Inferior parietal cortex (tissue), 1 donor: ENCODE results near the gene DCP2.

ENCODE experiments used
- DNase-seq: peaks from one replicate; pipeline ENCODE4 v3.0.0-alpha.2; 2016; ENCODE audit errors: extremely low spot score

The DCP2 gene

DNA sequence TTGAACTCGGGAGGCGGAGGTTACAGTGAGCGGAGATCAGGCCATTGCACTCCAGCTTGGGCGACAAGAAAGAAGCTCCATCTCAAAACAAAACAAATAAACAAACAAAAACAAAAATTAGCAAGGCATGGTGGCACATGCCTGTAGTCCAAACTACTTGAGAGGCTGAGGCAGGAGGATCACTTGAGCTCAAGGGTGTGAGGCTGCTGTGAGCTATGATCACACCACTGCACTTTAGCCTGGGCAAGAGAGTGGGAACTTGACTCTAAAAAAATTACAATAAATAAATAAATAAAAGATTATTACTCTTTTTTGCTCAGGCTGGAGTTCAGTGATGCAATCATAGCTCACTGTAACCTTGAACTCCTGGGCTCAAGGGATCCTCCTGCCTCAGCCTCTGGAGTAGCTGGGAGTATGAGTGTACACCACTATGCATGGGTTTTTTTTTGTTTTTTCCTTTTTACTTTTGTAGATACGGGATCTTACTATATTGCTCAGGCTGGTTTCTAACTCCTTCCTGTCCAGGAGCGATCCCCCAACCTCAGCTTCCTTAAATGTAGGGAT is 9.0 kb upstream of the DCP2 start:
- no peak for DNase-seq

- no peak for DNase-seq
Measured at GRCh38 chr5:112968411-112969106, 8.0 kb upstream of the DCP2 start.

GRCh38 chr5:112971276-112971675 is 5.3 kb upstream of the DCP2 start:
- no peak for DNase-seq

DNA sequence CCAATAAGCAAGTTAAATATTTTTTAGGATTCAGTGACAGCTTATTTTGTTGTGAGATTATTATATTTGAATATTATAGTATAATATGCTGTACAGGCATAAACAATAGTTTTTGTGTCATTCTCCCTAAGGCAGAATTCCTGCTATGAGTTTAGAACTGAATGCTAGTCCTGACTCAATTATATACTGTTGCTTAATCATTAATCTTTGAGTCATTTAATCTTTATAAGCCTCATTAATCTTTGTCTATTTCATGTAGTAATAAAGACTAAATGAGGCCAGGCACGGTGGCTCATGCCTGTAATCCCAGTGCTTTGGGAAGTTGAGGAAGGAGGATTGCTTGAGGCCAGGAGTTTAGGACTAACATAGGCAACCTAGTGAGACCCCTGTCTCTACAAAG is 3.6 kb upstream of the DCP2 start:
- no peak for DNase-seq

GRCh38 chr5:112973904-112974303 is 2.7 kb upstream of the DCP2 start:
- no peak for DNase-seq

DNA sequence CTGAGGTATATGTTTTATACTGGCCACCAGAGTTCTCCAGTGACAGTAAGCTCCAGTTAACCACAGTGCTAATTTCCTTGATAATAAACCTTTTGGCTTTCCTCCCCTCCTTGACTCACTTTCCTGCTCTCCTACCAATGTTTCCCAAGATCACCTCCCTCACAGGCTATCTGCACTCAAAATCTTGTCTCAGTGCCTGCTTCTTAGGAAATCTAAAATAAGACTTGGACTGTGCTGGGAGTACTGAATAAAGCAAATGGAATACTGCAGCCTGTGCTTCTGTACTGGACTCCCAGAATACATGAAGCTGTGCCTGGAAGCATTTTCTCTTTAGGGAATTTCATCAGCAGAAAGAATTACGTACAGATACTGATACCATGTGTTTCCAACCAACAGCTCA is 1.7 kb upstream of the DCP2 start:
- DNase-seq, result no peak

DNA sequence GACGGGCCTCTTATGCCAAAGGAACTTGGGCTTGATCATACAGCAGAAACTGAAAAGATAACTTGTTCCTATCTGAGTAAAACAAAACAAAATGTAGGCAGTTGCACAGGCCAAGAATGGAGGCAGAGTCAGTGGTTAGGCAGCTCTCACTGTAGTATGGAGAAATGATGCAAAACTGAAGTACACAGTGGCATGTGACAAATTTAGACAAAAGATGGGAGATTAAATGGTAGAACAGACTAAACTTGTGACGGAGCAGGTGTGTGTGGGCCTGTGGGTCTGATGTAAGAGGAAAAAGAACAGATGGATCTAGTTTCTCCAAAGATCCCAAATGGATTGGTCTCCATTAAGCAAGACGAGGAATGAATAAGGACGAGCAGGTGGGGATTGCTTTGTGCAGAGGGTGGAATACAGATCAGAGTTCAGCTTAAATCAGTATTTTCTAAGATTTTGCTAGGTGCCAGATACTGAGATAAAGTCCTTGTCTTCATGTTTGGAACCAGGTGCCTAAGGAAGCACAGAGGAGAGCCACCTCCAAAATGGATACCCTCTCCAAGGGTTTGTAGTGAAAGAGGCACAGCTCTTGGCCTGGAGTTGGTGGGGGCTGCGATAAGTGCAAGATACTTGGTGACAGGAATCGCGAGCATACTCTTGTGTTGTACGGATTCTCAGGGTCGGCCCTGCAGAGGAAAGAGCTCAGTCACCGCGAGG is 722 bp upstream of the DCP2 start:
- no peak for DNase-seq

DNA sequence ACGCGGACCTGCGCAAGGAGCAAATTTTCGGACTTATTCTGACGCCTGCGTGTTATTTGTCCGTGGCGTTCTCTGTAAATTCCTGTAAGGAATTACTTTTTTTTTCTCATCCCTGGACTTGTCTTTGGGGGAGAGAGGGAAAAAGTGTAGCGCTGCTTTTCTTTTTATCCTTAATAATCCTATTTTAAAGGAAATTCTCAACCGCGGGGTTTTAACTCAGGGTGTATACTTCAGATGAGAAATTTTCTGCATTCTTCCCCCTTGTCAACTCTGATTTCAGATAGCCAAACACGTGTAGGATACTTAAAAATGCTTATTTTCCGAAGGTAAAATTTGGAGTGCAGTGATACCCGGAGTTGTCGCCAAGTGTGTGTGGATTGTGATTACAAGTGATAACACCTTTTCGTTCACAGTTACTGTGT is 853 bp downstream of the DCP2 start:
- DNase-seq, result peak; percentile 22

DNA sequence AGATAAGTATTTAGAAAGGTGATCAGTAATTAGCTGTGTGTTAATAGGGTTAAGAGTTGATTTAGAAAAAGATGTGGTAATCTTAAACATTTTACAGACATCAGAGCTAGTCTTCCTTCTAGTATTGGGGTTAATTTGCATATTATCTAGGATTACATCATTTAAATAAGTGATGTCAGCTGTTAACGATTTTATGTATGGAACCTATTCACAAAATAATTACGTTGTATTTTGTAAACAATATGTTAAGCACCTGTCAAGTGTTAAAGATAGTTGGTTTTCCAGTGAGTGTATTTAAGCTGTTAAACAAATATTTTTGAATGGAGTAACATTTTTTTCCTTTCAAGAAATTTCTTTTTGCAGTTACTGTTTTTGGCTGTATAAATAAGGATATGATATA is 2.2 kb downstream of the DCP2 start:
- no peak for DNase-seq

- DNase-seq, result no peak
Measured at GRCh38 chr5:112979723-112980122, 3.1 kb downstream of the DCP2 start.

- DNase-seq, result no peak
Measured at GRCh38 chr5:112983363-112983762, 6.8 kb downstream of the DCP2 start.

GRCh38 chr5:112986224-112986623 is 9.6 kb downstream of the DCP2 start:
- DNase-seq, result no peak

GRCh38 chr5:112995764-112996618 is 19.4 kb downstream of the DCP2 start:
- DNase-seq, result peak; percentile 94

DNA sequence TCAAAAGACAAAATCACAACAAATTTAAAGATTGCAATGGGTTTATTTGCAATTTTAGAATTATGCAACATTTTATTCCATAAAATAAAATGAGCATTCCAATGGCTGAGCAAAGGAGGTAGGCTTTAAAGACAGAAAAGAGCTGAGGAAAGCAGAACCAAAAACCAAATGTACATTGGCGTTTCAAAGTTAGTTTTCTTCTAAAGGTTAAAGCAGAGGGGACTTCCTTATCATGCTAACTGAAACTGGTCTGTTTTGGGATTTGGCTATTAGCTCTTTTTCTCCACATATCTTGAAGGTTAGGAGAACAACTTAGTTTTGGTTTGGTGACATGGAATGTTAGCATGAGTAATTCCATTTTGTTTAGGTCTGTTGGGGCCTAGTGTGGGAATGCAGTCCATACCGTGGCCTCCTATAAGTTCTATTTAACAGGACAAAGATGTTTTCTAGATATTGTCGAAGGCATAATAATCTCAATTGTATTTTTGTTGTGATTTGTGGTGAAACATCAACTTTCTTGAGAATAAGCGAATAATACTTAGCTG is 20.3 kb downstream of the DCP2 start:
- DNase-seq, result no peak

DNA sequence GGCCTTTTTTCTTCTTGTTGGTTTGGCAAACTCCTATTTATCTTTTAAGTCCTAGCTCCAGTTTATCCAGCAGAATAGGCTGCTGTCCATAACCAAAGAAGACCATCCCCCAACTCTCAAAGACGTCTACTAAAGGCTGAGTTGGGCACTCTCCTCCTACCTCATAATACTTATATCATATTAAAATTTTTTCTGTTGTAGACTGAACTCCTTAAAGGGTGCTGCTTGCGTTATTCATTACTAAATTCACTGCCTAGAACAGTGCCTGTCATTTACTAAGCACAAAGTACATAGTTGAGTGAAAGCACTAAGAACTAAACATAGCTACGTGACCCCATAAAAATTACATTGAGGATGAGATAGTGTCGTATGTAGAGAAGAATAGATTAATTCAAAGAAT is 21.7 kb downstream of the DCP2 start:
- no peak for DNase-seq

GRCh38 chr5:113000466-113000865 is 23.9 kb downstream of the DCP2 start:
- DNase-seq, result no peak

DNA sequence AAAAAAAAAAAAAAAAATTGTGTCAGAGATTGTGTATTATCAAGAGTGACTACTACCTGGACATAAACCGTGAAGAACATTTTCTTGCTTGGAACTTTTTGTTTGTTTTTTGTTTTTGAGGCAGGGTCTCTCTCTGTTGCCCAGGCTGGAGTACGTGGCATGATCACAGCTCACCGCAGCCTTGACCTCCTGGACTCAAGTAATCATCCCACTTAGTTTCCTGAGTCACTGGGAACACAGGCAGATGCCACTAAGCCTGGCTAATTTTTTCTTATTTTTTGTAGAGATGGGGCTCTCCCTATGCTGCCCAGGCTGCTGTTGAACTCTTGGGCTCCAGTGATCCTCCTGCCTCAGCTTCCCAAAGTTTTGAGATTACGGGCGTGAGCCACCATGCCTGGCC is 25.8 kb downstream of the DCP2 start:
- no peak for DNase-seq

DNA sequence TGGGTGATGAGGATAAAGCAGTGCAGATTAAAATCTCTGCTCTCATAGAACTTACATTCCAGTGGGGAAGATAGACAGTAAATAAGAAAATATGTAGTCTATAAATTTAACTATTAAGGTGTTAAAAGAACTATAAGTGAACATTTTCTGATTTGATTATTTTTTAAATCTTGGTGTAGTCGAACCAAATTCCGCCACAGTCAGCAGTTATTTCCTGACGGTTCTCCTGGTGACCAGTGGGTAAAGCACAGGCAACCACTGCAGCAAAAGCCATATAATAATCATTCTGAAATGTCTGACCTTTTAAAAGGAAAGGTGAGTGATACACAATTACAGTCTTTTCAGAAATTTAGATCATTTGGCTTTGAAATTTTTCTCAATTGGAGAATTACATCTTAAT is 27.2 kb downstream of the DCP2 start:
- no peak for DNase-seq

GRCh38 chr5:113005454-113005853 is 28.9 kb downstream of the DCP2 start:
- no peak for DNase-seq

GRCh38 chr5:113017881-113018635 is 41.5 kb downstream of the DCP2 start:
- no peak for DNase-seq
